ACC112 (cell line): Measurements from ENCODE around the gene UCK2.

Experiments
- H2AFZ ChIP-seq: fragments of 200-600 bp; sonication (generic); one replicate; pipeline ENCODE4 v1.6.0; 2017; ENCODE audit warnings: antibody characterized with exemption, low read length; ENCODE audit not compliant: unreplicated experiment
- H3K27ac ChIP-seq: fragments of 200-600 bp; sonication (generic); 2 replicates; pipeline ENCODE4 v1.5.1; 2014; ENCODE audit warnings: low read depth, mild to moderate bottlenecking, antibody characterized with exemption, low read length, moderate library complexity
- H3K27me3 ChIP-seq: fragments of 200-600 bp; sonication (generic); 2 replicates; pipeline ENCODE4 v1.6.1; 2014; ENCODE audit warnings: mild to moderate bottlenecking, antibody characterized with exemption, low read length, moderate library complexity, mixed read lengths; ENCODE audit not compliant: insufficient read depth
- H3K36me3 ChIP-seq: fragments of 200-600 bp; sonication (generic); 2 replicates; pipeline ENCODE4 v1.6.1; 2016; ENCODE audit warnings: mild to moderate bottlenecking, antibody characterized with exemption, low read length, moderate library complexity, mixed read lengths; ENCODE audit not compliant: insufficient read depth
- H3K4me1 ChIP-seq: fragments of 200-600 bp; sonication (generic); one replicate; pipeline ENCODE4 v1.6.1; 2016; ENCODE audit warnings: low read length, mixed read lengths; ENCODE audit not compliant: insufficient read depth, unreplicated experiment, control insufficient read depth
- H3K4me3 ChIP-seq: fragments of 200-600 bp; sonication (generic); 2 replicates; pipeline ENCODE4 v1.5.1; 2014; ENCODE audit warnings: mild to moderate bottlenecking, low read depth, low read length
- H3K79me2 ChIP-seq: fragments of 200-600 bp; sonication (generic); one replicate; pipeline ENCODE4 v1.6.0; 2016; ENCODE audit warnings: low read length; ENCODE audit not compliant: control insufficient read depth, unreplicated experiment, insufficient read depth

The UCK2 gene

DNA sequence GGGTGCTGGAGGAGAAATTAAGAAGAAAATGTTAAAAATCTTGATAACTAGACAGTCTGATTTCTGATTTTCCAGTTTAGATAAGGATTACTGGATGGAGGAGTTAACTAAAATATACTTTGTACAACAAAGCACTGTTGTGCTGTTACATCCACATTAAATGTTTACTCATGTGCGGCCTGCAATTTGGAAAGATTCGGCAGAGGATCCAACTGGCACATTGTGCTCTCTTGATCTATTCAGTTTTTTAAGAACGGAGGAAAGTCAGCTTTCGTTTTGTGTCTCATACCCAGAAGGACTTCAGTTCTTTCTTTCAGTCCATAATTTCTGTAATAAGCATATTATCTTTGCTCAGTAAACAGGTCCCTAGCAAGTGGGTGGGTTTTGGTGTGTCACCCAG, 52.5 kb downstream of the UCK2 start:
- H2AFZ ChIP-seq, result no peak overlapping the region
- H3K27ac ChIP-seq, result peak overlapping the region; percentile 34; the same call in 1 of the 2 replicates
- peaks cover 86% of the 10 kb centered on the region for H3K79me2 ChIP-seq
- no peaks in the 10 kb centered on the region for H3K27me3 ChIP-seq
- H3K36me3 ChIP-seq, result peaks cover 3% of the 10 kb centered on the region; the same call in 1 of the 2 replicates
- H3K4me3 ChIP-seq, result peak overlapping the region; percentile 57
- H3K4me1 ChIP-seq, result peaks cover 12% of the 10 kb centered on the region

DNA sequence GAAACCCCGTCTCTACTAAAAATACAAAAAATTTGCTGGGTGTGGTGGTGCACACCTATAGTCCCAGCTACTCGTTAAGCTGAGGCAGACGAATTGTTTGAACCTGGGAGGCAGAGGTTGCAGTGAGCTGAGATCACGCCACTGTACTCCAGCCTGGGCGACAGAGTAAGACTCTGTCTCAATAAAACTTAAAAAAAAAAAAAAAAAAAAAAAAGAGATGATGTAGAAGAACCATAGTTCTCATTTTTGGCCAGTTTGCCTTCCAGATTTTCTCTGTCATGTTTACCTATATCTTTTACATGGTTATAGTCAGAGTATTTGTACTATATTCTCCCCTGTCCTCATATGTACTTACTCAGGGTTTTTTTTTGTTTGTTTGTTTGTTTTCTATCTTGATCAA, 53.6 kb downstream of the UCK2 start:
- Histone ChIP-seq H3K27ac (no peak overlapping the region), H3K79me2 (peaks cover 86% of the 10 kb centered on the region), H3K36me3 (peaks cover 3% of the 10 kb centered on the region; the same call in 1 of the 2 replicates), H2AFZ (no peak overlapping the region), H3K4me3 (no peak overlapping the region), H3K27me3 (no peaks in the 10 kb centered on the region), H3K4me1 (peaks cover 13% of the 10 kb centered on the region)

DNA sequence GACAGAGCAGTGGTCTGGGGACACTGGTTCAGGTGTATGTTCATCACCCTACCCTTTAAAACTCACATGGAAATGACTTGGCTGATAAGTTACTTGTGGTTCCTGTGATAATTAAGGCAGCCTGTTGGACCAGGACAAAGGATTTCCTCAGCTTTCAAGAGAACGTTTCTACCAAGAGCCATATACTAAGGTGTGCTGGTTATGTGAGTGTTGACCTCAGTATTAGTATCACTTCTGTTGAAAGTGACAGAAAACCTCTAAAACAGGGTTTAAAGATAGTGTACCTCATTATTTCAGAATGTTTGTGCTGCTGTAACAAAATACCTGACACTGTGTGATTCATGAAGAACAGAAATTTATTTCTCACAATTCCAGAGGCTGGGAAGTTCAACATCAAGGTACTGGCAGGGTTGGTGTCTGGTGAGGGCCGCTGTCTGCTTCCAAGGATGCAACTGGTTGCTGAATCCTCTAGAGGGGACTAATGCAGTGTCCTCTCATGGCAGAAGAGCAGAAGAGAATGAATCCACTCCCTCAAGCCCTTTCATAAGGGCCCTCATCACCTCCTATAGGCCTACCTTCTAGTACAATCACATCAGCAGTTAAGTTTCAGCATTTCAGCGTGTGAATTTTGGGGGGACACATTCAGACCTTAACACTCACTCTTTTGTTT, 54.9 kb downstream of the UCK2 start:
- Histone ChIP-seq H3K27ac (no peak overlapping the region), H3K79me2 (peaks cover 85% of the 10 kb centered on the region), H3K27me3 (no peaks in the 10 kb centered on the region), H2AFZ (no peak overlapping the region), H3K4me1 (peaks cover 13% of the 10 kb centered on the region), H3K4me3 (no peak overlapping the region), H3K36me3 (peaks cover 3% of the 10 kb centered on the region; the same call in 1 of the 2 replicates)

DNA sequence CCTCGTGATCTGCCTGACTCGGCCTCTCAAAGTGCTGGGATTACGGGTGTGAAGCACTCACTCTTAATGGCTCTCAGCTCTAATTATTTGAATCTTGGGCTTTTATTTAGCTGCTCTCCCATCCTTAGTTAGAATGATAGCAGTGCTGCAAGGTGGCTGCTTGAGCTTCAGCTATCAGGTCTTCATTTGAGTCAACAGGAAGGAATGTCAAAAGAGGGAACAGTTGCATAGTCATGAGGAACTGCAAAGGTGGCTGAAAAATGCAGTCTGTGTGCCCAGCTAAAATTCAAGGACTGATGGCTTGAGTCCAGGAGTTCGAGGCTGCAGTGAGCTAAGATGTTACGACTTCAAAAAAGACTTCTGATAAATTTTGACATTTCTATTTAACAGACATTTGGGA, 55.6 kb downstream of the UCK2 start:
- Histone ChIP-seq H2AFZ (no peak overlapping the region), H3K4me1 (peaks cover 13% of the 10 kb centered on the region), H3K4me3 (no peak overlapping the region), H3K36me3 (no peaks in the 10 kb centered on the region; the same call in 1 of the 2 replicates), H3K27ac (no peak overlapping the region), H3K79me2 (peaks cover 83% of the 10 kb centered on the region), H3K27me3 (no peaks in the 10 kb centered on the region)

DNA sequence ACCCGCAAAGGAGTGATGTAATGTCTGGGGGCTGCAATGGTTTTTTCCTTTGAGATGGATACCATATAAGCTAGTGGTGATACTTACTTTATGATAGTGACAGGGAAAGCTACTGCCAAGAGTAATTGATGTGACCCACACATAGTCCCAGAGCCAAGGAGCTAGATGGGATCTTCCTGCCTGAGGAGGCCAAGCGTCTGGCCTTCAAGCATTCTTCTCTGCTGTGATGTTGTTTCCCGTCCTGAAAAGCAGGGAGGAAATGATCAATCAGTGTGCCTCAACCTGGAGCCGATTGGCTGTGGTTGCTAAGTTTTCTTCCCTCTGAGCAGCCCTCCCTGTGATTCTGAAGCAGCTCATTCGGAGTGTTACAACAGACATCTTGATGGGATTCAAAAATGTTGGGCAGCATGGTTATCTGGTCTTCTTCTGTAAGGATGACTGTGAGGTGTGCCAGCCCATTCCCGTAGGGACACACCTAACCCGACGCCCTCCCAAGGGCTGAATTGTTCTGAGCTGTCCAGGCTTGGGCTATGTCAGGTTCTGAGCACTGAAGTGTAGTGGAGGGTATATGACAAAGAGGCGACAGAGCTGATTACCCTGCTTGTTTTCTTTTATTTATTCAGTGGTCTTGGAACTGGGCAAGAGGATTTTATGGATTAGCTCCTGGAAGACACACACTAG, 56.7 kb downstream of the UCK2 start:
- Histone ChIP-seq H3K27ac (no peak overlapping the region), H3K36me3 (no peaks in the 10 kb centered on the region; the same call in 1 of the 2 replicates), H3K4me3 (no peak overlapping the region), H2AFZ (no peak overlapping the region), H3K79me2 (peaks cover 81% of the 10 kb centered on the region), H3K27me3 (no peaks in the 10 kb centered on the region), H3K4me1 (peaks cover 13% of the 10 kb centered on the region)

DNA sequence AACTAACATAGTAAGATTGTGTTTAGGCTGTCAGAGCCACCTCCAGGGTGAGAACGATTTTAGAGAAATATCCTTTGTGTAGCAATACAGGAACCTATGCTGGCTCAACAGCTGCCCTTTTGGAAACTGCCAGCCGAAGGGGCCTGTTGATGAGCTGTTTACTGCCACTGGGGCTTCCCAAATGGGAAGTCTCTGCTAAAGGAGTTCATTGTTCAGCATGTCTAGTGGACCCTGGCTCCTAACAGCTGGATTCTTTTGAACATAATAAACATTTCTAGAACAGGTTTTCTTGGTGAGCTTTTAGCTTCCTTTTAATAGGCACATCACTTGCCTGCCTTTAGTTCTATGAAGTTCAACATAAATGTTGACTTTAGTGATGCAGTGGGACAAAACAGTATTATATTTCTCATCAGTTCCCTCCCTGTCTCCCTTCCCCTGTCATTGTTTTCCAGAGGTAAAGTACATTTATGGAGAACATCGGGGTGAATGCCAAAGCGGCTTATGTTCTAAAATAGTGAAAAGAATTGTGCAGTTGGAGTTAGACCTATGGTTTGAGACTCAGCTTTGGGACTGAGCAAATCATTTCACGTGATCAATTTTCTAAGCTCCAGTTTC, 57.4 kb downstream of the UCK2 start:
- Histone ChIP-seq H3K79me2 (peaks cover 79% of the 10 kb centered on the region), H3K27me3 (no peaks in the 10 kb centered on the region), H3K4me3 (no peak overlapping the region), H3K36me3 (no peaks in the 10 kb centered on the region; the same call in 1 of the 2 replicates), H2AFZ (no peak overlapping the region), H3K4me1 (peaks cover 13% of the 10 kb centered on the region), H3K27ac (no peak overlapping the region)

DNA sequence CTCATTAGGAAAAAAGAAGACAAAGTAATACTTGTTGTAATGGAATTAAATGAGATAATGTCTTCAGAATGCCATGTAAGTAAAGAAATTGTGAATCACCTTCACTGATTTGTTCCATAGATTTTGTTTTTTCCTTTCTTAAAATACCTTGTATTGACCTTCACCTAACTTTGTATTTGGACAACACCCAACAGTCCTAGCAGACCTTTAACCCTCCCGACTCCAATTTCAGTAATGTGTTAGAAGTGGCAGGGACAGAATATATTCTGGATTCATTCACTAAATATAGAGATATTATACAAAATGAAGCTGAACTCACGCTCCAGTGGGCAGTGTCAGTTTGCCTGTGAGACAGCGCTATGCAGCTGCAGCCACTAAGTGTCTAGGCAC, 57.9 kb downstream of the UCK2 start:
- no peak overlapping the region for H2AFZ ChIP-seq
- H3K79me2 ChIP-seq, result peaks cover 74% of the 10 kb centered on the region
- no peaks in the 10 kb centered on the region; the same call in 1 of the 2 replicates for H3K36me3 ChIP-seq
- no peak overlapping the region for H3K4me3 ChIP-seq
- H3K4me1 ChIP-seq, result peaks cover 13% of the 10 kb centered on the region
- H3K27ac ChIP-seq, result no peak overlapping the region
- H3K27me3 ChIP-seq, result no peaks in the 10 kb centered on the region

DNA sequence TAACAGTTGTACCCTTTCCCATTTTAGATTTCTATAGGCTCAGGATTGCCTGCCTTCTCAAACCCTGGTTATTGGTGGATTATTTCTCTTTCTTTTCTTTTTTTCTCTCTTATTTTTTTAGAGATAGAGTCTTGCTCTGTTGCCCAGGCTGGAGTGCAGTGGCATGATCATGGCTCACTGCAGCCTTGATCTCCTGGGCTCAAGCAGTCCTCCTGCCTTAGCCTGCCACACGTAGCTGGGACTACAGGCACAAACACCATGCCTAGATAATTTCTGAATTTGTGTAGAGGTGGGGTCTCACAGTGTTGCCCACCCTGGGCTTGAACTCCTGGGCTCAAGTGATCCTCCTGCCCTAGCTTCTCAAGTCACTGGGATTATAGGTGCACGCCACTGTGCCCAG, 58.8 kb downstream of the UCK2 start:
- Histone ChIP-seq H3K79me2 (peaks cover 68% of the 10 kb centered on the region), H3K27ac (no peak overlapping the region), H3K4me3 (no peak overlapping the region), H2AFZ (no peak overlapping the region), H3K27me3 (no peaks in the 10 kb centered on the region), H3K4me1 (peaks cover 13% of the 10 kb centered on the region), H3K36me3 (peaks cover 2% of the 10 kb centered on the region; the same call in 1 of the 2 replicates)

DNA sequence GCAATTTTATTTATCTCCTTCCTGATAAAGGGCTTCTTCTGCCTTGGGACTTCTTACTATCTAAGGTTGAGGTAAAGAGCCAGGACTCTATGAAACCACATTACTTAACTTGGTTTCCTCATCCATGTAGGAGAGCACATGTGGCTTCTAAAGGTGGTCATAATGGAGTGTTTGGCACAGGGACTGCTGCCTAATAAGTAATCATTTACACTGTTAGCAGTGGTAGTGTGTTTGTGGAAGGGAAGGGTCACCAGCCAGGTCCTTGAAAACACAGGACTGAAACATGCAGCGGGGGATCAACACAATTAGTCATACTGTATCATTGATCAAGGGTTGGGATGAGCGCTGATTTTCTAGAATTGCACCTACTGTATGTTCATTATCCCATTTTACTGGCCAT, 59.6 kb downstream of the UCK2 start:
- Histone ChIP-seq H3K27me3 (no peaks in the 10 kb centered on the region), H3K79me2 (peaks cover 60% of the 10 kb centered on the region), H3K4me1 (peaks cover 13% of the 10 kb centered on the region), H3K4me3 (no peak overlapping the region), H2AFZ (no peak overlapping the region), H3K36me3 (peaks cover 10% of the 10 kb centered on the region; the same call in 1 of the 2 replicates), H3K27ac (no peak overlapping the region)

DNA sequence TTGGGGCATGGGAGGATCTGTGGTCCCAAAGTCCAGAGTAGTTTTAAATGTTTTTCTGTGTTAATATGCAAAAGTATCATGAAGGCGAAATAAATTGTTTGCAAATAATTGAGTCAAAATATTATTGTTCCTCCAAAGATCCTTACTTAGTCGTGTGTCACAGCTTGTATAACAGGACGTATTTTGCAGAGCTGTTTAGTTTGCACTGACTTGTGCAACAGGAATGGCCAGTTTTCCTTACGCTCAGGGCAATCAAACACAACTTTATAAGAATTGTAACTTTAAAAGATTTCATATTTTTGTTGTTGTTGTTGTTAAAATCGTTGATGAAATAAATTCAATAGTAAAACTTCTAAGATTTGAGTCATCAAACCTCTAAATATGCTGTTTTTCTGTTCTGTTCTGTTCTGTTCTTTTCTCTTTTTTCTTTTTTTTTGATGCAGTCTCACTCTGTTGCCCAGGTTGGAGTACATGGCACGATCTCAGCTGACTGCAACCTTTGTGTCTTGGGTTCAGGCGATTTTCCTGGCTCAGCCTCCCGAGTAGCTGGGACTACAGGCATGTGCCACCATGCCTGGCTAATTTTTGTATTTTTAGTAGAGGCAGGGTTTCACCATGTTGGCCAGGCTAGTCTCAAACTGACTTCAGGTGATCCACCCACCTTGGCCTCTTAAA, 60.6 kb downstream of the UCK2 start:
- Histone ChIP-seq H3K79me2 (peaks cover 51% of the 10 kb centered on the region), H3K4me3 (no peak overlapping the region), H3K36me3 (peaks cover 15% of the 10 kb centered on the region; the same call in 1 of the 2 replicates), H2AFZ (no peak overlapping the region), H3K4me1 (peaks cover 13% of the 10 kb centered on the region), H3K27me3 (no peaks in the 10 kb centered on the region), H3K27ac (no peak overlapping the region)
